Uterus (tissue), 2 donors: ENCODE data around the gene TCEAL5.

ENCODE experiments used
- CTCF ChIP-seq, 4 experiments: fragments of 200-600 bp in 2 of 4; fragments of 450-650 bp in 2 of 4; sonication (generic) in 2 of 4; IDR thresholded peaks; one replicate each; pipeline ENCODE4 v1.5.1; 2016 to 2019; ENCODE audit warnings: antibody characterized with exemption in 4 of 4, mild to moderate bottlenecking in 2 of 4, moderate library complexity in 1 of 4
- POLR2A ChIP-seq, 2 donors: fragments of 450-650 bp; IDR thresholded peaks; one replicate each; pipeline ENCODE4 v1.6.1; 2016; ENCODE audit warnings: antibody characterized with exemption in 2 of 2, mild to moderate bottlenecking in 1 of 2, moderate library complexity in 1 of 2

- TF ChIP-seq CTCF (IDR thresholded peaks at IDR 0.05) (no peak), POLR2A (IDR thresholded peaks at IDR 0.05) (no peak)
Measured at GRCh38 chrX:103258275-103258674, 18.3 kb downstream of the TCEAL5 start.
